Lung (tissue), 12 donors: Measurements from ENCODE around the gene SPP1. TPM values are rescaled to one million over a fixed set of nuclear protein-coding genes. Genes with fewer than 3 reads are reported as not detected.
"Not testable (repeated sequence)": the region's sequence is repeated elsewhere in the genome, so short reads cannot be mapped to it uniquely, and the experiment has no call there.

Experiments
- ATAC-seq: fragments of 200-7000 bp; cut with Tn5 transposase; one replicate; pipeline ENCODE4 v1.9.1; 2020; ENCODE audit warnings: moderate number of reproducible peaks; ENCODE audit not compliant: insufficient read depth, low FRiP score
- DNase-seq, 3 donors: peaks; one replicate each; pipeline ENCODE4 v3.0.0-alpha.2; 2013 to 2017
- H3K27ac ChIP-seq, 2 donors: one replicate each; pipeline ENCODE4 v1.5.1; 2013; ENCODE audit warnings: mild to moderate bottlenecking in 2 of 2, moderate library complexity in 2 of 2, control low read depth in 1 of 2, inconsistent platforms in 1 of 2, low read depth in 1 of 2, low read length in 1 of 2
- H3K27me3 ChIP-seq, 3 donors: one replicate each; pipeline ENCODE4 v1.5.1; 2013; ENCODE audit warnings: low read length in 2 of 3; ENCODE audit not compliant: control insufficient read depth in 3 of 3, insufficient read depth in 3 of 3
- H3K36me3 ChIP-seq, 4 donors: one replicate each; pipeline ENCODE4 v1.5.1; 2013; ENCODE audit warnings: low read length in 4 of 4, mild to moderate bottlenecking in 1 of 4, moderate library complexity in 1 of 4; ENCODE audit not compliant: control insufficient read depth in 4 of 4, insufficient read depth in 4 of 4
- H3K4me1 ChIP-seq, 5 donors: one replicate each; pipeline ENCODE4 v1.5.1; 2013; ENCODE audit warnings: low read length in 5 of 5, mild to moderate bottlenecking in 2 of 5, moderate library complexity in 1 of 5; ENCODE audit not compliant: control insufficient read depth in 5 of 5, insufficient read depth in 5 of 5
- H3K4me3 ChIP-seq: one replicate; pipeline ENCODE4 v1.5.1; 2013; ENCODE audit warnings: mild to moderate bottlenecking, control low read depth, moderate library complexity
- H3K9ac ChIP-seq, 2 donors: one replicate each; pipeline ENCODE4 v1.5.1; 2013; ENCODE audit warnings: low read length in 2 of 2, control low read depth in 1 of 2; ENCODE audit not compliant: insufficient read depth in 1 of 2
- H3K9me3 ChIP-seq, 4 donors: one replicate each; pipeline ENCODE4 v1.5.1; 2013; ENCODE audit warnings: low read length in 3 of 4, mild to moderate bottlenecking in 1 of 4, moderate library complexity in 1 of 4; ENCODE audit not compliant: control insufficient read depth in 4 of 4, insufficient read depth in 3 of 4
- WGBS, 2 donors: extraction: QIAGEN DNeasy Blood & Tissue Kit; methylation state at CpG; one replicate each; pipeline ENCODE4 v1.1.7; 2013; 5-methylcytosine and 5-hydroxymethylcytosine counted together
- polyA plus RNA-seq, 2 donors: library from polyadenylated mRNA; stranded (reverse); fragments of 200-250 nt; gene quantifications; one replicate each; pipeline ENCODE4 v1.2.1, GENCODE V29; 2013
- total RNA-seq, 2 donors: library from RNA; depleted of rRNA in 1 of 2; stranded (reverse); fragments of >200 nt in 1 of 2; gene quantifications; one replicate each; pipeline ENCODE4 v1.2.1, GENCODE V29; 2014 to 2021
- TF ChIP-seq, protein P1 (sequence below): IDR thresholded peaks from 2 replicates; pipeline ENCODE4 v1.5.1; 2012; ENCODE audit warnings: mild to moderate bottlenecking; ENCODE audit errors: control extremely low read depth, extremely low read depth
- donor health status: control.
- donor health status: control.
- donor health status: Bipolar disorder and iron deficiency.
- donor health status: healthy.
- donor health status: DM: yes; HTN: yes; CAD: no.

Gene SPP1
- total and polyA plus RNA-seq, 4 donors = 5.4 to 433 (median 112) TPM

- Histone ChIP-seq H3K27ac (no peak overlapping the region), H3K9ac (no peak overlapping the region), H3K9me3 (peaks cover 0 to 5% (median 3%) of the 10 kb centered on the region in 4 donors), H3K27me3 (no peaks in the 10 kb centered on the region), H3K36me3 (peaks cover 7 to 23% (median 16%) of the 10 kb centered on the region in 4 donors), H3K4me1 (peaks cover 0 to 16% (median 9%) of the 10 kb centered on the region in 5 donors), H3K4me3 (no peak overlapping the region)
- TF ChIP-seq, protein P1, sequence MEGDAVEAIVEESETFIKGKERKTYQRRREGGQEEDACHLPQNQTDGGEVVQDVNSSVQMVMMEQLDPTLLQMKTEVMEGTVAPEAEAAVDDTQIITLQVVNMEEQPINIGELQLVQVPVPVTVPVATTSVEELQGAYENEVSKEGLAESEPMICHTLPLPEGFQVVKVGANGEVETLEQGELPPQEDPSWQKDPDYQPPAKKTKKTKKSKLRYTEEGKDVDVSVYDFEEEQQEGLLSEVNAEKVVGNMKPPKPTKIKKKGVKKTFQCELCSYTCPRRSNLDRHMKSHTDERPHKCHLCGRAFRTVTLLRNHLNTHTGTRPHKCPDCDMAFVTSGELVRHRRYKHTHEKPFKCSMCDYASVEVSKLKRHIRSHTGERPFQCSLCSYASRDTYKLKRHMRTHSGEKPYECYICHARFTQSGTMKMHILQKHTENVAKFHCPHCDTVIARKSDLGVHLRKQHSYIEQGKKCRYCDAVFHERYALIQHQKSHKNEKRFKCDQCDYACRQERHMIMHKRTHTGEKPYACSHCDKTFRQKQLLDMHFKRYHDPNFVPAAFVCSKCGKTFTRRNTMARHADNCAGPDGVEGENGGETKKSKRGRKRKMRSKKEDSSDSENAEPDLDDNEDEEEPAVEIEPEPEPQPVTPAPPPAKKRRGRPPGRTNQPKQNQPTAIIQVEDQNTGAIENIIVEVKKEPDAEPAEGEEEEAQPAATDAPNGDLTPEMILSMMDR = no peak
- DNase-seq (peak in 1 of 3 donors; percentile 31), ATAC-seq (peak; percentile 31)
Observed at GRCh38 chr4:88022289-88022688, 46.8 kb downstream of the SPP1 start.

DNA sequence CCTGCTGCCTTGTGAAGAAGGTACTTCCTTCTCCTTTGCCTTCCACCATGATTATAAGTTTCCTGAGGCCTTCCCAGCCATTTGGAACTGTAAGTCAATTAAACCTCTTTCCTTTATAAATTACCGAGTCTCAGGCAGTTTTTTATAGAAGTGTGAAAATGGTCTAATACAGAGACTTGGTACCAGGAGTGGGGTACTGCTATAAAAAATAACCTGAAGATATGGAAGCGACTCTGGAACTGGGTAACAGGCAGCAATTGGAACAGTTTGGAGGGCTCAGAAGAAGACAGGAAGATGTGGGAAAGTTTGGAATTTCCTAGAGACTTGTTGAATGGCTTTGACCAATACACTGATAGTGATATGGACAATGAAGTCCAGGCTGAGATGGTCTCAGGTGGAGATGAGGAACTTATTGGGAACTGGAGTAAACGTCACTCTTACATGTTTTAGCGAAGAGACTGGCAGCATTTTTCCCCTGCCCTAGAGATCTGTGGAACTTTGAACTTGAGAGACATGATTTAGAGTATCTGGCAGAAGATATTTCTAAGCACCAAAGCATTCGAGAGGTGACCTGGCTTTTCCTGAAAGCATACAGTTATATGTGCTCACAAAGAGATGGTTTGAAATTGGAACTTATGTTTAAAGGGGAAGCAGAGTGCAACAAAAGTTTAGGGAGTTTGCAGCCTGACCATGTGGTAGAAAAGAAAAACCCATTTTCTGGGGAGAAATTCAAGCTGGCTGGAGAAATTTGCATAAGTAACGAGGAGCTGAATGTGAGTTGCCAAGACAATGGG is 50.6 kb downstream of the SPP1 start:
- H3K36me3 ChIP-seq = peaks cover 4 to 21% (median 17%) of the 10 kb centered on the region in 4 donors
- 94 to 99% methylated on average over 6 of the region's 6 CpGs for WGBS, 2 donors
- not testable (repeated sequence) for H3K9me3 ChIP-seq, H3K27ac ChIP-seq, ATAC-seq, H3K4me3 ChIP-seq, H3K4me1 ChIP-seq, H3K9ac ChIP-seq, DNase-seq, H3K27me3 ChIP-seq

GRCh38 chr4:88027611-88028608 is 52.4 kb downstream of the SPP1 start:
- H3K36me3 ChIP-seq = peaks cover 1 to 17% (median 14%) of the 10 kb centered on the region in 4 donors
- WGBS, 2 donors = 41 to 49% methylated on average over 4 of the region's 4 CpGs
- DNase-seq (peak in 1 of 3 donors; percentile 12), ATAC-seq (peak; percentile 70)
- no peak overlapping the region for H3K4me3 ChIP-seq
- peaks cover 0 to 2% (median 0%) of the 10 kb centered on the region in 5 donors for H3K4me1 ChIP-seq
- peaks cover 0 to 5% (median 3%) of the 10 kb centered on the region in 4 donors for H3K9me3 ChIP-seq
- no peak overlapping the region for H3K9ac ChIP-seq
- TF ChIP-seq, protein P1 = no peak
- H3K27me3 ChIP-seq = no peaks in the 10 kb centered on the region
- H3K27ac ChIP-seq = peak overlapping the region in 1 of 2 donors; percentile 40
